HG03108 (cell line): ENCODE results near the gene GGT6.

Source experiments
- ATAC-seq: cut with Tn5 transposase; IDR thresholded peaks from one replicate; pipeline ENCODE4 v1.9.1; 2021; ENCODE audit warnings: moderate library complexity; ENCODE audit not compliant: unreplicated experiment

The GGT6 gene

DNA sequence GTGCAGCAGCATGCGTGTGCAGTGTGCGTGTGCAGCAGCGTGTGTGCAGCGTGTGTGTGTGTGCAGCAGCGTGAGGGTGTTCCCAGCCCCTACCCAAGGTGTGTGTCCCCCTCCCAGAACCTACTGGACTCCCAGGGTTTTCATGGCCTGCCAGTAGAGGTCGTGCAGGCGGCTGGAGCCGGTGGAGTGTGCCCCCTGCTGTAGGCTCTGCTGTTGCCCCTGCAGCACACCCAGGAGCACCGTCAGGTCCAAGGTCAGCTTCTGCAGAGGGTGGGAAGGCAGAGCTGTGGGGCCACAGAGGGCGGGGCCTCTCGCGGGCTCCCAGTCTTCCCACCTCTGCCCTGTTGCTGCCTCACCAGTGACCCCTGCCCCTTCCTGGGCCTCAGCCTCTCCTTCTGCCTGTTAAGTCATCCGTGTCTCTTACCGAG is 20.1 kb downstream of the GGT6 start:
- no peak for ATAC-seq

DNA sequence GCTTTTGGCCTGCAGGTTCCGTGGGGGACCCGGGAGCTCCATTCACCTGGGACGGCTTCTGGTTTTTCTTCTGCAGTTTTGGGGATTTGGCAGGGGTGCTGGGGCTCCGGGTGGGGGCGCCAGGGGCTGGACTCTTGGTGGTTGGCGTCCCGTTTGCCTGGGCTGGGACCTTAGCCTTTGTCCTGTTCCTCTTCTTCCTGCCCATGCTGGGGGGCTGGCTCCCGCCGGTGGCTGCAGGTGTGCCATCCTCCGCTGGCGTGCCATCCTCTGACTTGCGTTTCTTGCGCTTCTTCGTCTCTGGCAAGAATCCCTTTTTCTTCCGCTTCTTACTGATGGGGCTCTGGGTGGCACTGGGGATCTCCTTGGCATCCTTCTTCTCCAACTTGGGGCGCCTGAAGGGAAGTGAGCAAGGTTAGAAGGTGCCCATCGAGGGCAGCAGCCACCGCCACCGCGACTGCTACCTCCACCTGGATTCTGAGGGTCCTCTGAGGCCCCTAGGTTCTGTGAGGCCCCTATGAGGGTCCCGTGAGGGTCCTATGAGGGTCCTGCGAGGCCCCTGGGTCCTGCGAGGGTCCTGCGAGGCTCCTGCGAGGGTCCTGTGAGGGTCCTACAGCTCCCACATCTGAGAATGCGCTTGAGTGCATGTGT is 20.7 kb downstream of the GGT6 start:
- ATAC-seq: no peak

DNA sequence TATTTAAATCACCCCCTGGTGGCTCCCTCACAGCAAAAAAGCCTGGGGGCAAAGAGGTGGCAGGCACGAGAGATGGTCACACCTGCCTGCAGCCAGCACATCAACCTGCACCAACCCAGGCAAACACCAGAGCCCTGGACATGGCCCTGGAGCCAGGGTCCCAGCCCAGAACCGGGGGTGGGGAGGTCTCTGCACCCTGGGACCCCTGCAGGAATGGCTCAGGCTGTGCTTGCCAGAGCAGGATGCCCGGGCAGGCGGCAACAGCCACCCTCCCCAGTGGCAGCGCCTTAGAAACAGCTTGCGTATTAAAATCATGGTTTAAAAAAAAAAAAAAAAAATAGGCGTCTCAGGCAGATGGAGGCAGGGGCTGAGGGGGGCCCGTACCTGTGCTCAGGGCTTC is 21.4 kb downstream of the GGT6 start:
- ATAC-seq: no peak

DNA sequence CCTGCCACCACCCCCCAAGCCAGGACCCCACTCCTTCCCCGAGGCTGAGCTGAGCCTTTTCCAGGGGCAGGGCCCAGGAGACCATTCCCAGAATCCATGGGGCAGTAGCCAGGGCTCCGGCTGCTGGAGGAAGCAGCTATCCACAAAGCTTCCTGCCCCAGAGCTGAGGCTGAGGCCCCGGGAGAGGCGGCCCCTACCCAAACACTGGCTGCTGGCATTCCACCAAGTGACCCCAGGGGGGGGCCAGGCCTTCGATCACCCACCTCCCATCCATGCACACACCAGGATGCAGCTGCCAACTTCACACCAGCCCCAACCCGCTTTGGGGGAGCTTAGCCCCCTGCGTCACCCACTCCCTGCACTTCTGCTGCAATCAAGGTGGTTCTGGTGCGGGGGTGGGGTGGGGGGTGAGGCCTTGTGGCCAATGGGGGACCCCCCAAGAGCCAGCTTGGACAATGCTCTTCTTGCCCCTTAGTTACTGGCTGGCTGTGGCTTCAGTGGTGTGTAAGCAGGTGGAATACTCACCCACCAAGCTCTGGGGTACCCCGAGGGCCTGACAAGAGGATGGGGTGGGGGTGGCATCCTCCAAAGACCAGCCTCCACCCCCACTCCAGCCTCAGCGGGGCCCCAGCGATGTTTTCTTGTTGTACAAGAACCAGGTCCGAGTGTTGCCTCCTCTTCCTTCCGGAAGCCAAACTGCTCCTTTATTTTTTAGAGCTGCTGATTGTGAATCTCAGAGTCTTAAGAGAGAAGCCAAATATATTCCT is 22.0 kb downstream of the GGT6 start:
- no peak for ATAC-seq

DNA sequence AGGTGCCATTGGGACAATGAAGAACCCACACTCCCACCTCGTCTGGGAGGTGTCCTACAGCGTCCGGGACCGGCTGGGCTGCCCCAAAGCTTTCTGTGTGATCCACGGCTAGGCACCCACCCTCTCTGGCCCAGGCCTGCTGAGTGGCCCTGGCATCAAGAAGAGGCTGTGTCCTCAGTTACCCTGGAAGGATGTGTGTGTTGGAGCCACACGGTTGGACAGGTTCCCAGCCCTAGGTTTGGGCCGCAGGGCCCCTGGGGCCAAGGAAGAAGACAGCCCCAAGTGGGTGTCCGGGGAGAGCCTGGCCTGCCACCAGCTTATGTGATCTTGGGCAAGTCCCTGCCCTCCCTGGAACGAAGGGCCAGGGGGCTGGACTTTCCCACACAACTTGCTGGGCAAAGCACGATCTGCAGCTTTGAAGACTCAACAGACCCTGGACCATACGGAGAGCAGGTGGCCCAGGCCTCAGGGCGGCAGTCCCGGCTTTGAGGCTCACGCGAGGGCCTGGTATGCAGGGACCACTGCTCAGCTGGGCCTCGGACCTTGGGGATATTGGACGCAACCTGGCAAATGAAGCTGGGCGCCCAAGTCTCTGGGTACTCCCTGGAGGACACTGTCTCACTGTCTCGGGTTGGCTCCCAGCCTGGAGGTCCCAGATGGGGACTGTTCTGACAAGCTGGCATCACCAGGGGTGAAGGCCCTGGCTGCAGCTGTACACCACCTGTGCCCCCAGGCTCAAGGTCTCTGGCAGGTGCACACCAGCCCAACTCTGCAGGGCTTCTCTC is 22.7 kb downstream of the GGT6 start:
- ATAC-seq: no peak

- no peak for ATAC-seq
Measured at GRCh38 chr17:4536742-4537411, 23.5 kb downstream of the GGT6 start.

GRCh38 chr17:4536259-4536741 is 24.1 kb downstream of the GGT6 start:
- ATAC-seq: no peak

GRCh38 chr17:4535667-4536258 is 24.6 kb downstream of the GGT6 start:
- ATAC-seq: no peak

DNA sequence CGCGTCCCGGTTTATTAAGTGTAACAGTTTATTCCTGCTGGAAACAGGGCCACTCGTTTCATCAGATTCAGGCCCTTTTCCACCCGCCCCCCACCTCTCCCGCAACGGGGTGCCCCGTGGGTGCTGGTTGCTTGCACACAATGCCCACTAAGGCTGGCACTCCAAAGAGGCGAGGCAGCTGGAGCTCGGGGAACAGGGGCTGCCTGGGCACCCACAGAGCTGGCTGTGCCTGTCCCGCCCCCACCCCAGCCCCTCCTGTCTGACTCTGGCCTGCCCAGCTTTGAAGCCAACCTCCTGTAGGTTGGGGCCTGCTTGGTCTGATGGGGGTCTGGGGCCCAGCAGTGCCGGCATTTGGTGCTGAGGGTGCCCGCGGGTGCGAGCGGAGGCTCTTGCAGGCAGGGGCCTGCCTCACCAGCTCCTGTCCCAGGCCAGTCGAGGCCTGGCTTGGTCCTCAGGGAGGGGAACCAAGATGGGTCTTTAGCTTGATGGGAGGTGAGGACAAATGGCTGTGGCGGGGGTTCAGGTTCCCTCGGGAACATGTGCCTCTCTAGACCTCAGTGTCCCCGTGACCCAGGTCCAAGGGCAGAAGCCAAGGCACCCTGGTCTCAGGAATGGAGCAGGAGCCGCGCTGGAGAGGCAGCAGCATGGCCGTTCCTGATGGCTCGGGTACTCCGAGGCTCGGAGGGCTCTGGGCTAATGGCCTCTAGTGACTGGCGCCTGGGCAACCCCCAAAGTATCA is 25.3 kb downstream of the GGT6 start:
- ATAC-seq: no peak

GRCh38 chr17:4534515-4534914 is 25.9 kb downstream of the GGT6 start:
- ATAC-seq: no peak

GRCh38 chr17:4533523-4534504 is 26.6 kb downstream of the GGT6 start:
- ATAC-seq: no peak

GRCh38 chr17:4532860-4533522 is 27.4 kb downstream of the GGT6 start:
- no peak for ATAC-seq

DNA sequence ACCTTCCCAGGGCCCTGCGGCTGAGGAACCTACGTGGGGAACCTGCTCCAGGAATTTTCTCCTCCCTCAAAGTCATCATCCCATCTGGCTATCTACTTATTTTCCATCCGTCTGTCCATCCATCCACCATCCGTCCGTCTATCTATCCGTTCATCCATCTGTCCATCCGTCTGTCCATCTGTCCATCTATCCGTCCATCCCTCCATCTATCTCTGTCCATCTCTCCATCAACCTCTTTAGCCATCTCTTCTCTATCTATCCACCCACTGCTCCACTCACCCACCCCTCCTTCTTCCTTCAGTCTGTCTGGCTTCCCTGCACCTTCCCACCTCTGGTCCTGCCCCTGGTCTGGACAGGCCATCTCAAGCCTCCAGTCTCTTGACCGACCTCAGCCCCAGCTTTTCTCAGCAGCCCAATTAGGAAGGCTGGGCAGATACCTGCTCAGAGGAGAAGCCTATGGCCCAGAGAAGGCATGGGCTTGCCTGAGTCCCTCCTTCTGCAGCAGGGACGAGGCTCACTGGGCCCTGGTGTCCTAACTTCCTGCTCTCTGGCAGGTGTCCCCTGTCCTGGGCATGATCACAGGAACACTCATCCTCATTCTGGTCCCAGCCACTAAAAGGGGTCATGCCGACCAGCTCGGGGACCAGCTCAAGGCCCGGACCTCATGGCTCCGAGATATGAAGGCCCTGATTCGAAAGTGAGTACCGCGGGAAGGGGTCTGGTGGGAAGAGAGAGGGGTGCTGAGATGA is 28.2 kb downstream of the GGT6 start:
- ATAC-seq: no peak

GRCh38 chr17:4530799-4531730 is 29.3 kb downstream of the GGT6 start:
- ATAC-seq: no peak

- no peak for ATAC-seq
Measured at GRCh38 chr17:4529533-4530152, 30.7 kb downstream of the GGT6 start.

DNA sequence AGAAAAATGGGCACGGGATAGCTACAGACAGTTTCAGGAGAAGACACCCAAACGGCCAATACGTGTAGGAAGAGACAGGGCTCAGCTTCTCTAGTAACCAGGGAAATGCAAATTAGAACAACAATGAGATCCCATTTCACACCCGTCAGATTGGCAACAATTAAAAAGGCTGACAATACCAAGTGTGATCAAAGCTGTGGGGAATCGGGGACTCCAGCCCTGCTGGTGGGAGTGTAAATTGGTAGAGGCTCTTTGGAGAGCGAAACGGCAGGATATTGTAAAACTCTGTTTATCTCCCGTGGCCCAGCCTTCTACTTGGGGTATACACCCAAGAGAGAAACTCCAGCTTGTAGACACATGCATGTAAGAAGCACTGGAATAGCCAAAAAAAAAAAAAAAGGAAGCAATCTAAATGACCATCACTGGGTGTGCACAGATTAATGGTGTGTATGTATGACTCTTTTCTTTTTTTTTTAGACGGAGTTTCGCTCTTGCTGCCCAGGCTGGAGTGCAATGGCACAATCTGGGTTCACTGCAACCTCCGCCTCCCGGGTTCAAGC is 32.7 kb downstream of the GGT6 start:
- ATAC-seq: no peak
